GM19328 (cell line): ENCODE measurements around the gene CCNG2.
A peak's percentile ranks its signal among the peaks of the same experiment; 100 is the strongest.

Experiments used
- ATAC-seq: cut with Tn5 transposase; IDR thresholded peaks from one replicate; pipeline ENCODE4 v1.9.1; 2021; ENCODE audit warnings: mild to moderate bottlenecking, moderate library complexity; ENCODE audit not compliant: unreplicated experiment

Gene CCNG2

GRCh38 chr4:77146186-77147078 is 10.6 kb upstream of the CCNG2 start:
- ATAC-seq: peak; percentile 26

DNA sequence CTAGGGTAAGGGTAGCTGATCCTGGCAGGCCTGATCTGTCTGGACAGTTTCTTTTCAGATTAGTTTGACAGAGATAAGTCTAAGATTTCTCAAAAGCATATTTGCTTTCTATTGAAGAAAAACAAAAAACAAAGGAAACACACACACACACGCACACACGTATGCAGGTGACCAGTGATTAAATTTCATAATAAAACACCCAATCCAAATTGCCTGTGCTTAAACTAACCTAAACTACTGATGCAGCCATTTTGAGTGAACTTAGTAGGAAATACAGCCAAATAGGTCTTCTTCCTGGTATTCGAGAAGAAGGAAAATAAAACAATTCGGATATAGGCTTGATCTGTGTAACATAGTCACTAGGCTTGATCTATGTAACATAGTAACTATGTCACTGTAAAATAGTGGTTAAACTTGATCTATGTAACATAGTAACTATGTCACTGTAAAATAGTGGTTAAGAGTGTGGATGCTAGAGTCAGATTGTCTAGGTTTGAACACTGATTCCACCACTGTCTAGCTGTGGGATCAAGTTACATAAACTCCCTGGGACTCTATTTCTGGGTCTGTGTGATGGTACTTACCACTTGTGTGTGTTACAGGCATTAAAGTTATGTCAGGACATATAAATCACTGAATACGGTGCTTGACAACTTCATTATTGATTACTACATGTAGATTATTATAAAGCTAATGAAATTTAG is 9.8 kb upstream of the CCNG2 start:
- ATAC-seq: no peak

- no peak for ATAC-seq
Measured at GRCh38 chr4:77148078-77148477, 8.9 kb upstream of the CCNG2 start.

DNA sequence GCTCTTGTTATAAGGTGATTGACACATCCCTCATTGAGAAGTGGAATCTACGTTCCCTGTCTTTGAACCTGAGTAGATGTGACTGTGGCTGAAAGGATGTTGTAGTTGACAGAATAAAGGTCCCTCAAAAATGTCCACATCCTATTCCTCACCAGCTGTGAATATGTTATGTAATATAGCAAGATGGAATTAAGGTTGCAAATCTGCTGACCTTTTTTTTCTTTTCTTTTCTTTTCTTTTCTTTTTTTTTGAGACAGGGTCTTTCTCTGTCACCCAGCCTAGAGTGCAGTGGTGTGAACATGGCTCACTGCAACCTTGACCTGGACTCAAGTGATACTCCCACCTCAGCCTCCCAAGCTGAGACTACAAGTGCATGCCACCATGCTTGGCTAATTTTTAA is 7.2 kb upstream of the CCNG2 start:
- no peak for ATAC-seq

GRCh38 chr4:77151241-77151640 is 5.8 kb upstream of the CCNG2 start:
- ATAC-seq: no peak

- no peak for ATAC-seq
Measured at GRCh38 chr4:77152421-77152820, 4.6 kb upstream of the CCNG2 start.

DNA sequence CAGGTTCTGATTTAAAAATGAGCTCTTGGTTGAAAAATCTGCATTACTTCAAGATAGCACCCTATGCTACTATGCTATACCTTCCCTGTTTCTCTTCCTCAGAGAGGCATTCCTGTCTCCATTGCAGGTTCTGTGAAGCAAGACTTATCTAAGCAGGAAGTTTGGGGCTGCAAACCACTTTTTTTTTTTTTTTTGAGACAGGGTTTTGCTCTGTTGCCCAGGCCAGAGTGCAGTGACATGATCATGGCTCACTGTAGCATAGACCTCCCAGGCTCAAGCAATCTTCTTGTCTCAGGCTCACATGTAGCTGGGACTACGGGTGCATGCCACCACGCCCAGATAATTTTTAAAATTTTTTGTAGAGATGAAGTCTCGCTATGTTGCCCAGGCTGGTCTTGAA is 4.0 kb upstream of the CCNG2 start:
- ATAC-seq: no peak

DNA sequence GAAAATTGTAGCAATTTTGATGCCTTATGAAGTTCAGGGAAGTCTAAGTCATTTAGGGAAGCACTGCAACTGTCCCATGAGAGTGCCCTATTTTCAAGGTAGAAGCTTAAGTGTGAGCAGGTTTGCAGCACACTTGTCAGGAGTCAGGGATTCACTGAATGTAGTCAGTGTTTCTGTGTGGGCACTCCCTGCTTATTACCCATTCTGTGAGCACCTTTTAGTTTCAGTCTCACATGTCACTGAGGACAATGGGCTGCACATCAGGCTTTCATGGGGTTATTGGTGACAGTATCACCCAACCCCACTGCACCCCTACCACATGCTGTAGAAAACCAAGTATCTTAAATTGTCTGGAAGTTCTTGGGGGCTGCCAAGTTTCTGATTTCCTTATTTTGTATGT is 2.9 kb upstream of the CCNG2 start:
- ATAC-seq: no peak

DNA sequence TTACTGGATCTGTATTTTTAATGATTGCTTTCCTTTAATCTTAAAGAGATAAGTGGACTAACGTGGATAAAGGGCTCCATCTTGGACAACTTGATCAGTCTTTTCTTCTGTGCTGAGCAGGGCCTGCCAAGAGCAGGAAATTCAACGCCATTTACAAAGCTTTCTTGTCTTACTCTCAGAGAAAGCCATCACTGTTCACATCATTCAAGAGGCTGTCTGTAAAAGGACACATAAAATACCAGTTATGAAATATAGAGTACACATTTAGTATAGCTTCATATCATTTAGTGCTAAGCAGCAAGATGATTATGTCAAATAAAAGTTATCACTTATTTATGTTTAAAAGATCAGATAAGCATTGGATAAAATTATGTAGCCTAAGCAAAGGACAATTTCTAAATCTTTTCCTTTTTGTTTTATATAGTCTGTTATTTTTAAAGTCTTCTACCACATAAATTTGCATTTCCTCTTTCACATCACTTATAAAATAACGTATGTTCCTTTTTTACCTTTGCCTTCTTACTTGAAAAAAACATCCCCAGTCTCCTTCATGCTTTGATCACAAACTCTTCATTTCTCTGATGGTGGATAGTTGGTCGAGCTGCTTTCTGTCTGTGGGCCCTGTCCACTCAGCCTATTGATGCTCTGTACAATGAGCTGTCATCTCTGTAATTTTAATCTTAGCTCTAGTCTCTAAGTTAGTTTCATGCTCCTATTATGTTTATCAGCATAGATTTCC is 2.1 kb upstream of the CCNG2 start:
- no peak for ATAC-seq

DNA sequence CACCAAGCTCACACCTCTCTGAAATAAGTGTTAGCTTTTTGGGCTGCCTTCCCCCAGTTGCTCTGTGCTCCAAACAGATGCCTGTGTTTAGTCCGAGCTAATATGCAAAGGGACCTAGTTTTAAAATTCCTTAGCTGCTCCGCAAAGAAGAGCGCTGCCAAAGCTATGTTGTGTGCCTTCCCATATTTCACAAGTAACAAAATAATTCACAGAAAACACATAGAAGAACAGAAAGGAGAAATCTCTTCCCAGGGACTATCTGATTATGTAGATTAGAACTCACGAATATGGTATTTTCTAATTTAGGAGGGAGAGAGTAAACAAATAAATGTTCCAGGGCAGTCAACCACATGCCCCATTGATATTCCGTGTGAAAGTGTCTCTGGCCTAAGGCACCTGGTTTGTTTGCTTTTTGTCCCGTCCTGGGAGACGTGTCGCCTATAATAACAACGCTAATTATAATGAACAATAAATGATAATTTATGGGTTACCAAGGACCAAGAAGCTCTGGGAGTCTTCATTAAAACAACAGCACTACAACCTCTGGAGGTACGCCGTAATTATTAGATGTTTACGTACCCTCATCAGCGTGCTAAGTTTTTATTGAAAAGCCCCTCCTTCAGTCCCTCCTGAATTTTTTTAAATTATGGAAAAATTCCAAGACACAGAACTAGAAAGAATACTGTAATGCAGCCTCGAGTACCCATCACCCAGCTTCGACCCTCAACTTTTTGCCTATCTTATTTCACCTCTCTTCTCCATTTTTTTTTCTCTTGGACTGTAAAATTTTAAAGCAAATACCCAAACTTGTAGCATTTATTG is 1.2 kb upstream of the CCNG2 start:
- no peak for ATAC-seq

- ATAC-seq: peak; percentile 83
Measured at GRCh38 chr4:77156533-77156911, 485 bp upstream of the CCNG2 start.

DNA sequence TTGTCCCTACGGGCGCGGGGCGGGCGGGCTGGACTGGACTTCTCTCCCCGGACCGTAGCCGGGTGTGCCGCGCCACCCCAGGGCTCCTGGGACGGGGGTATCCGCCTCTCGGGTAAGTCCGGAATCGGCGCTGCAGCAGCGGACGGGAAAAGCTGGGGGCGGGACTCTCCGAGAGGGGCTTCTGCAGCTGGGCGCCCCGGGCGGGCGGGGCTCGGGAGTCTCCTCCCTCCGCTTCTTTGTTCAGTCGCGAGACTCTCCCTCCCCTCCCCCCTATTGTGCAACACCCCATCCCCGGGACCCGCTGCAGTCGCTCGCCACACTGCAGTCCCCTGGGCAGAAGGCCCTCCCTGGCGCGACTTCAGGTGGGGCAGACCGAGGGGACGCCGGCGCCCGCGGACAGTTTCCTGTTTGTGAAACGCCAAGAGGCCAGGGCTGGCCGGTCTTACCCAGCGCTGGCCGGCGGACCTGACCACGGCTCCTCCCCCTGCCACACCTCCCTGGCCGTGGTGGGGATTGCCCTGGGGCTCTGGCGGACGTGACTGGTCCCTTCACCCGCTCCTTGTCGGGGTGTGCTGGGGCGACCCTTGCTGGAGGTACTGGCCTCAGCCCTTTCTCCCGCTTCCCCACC is 966 bp downstream of the CCNG2 start:
- ATAC-seq: peak; percentile 33

DNA sequence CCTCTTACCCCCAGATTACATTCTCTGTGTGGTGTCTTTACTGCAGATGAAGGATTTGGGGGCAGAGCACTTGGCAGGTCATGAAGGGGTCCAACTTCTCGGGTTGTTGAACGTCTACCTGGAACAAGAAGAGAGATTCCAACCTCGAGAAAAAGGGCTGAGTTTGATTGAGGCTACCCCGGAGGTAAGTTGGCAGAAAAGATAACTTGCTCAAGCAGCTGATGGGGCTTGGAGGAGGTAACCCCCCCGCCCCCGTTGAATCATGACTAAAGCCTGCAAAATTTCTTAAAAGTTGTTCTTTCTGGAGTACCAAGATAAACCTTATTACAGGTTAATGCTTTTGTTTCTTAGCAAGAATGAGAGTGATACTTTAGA is 1.5 kb downstream of the CCNG2 start:
- no peak for ATAC-seq

GRCh38 chr4:77159806-77160205 is 2.8 kb downstream of the CCNG2 start:
- ATAC-seq: no peak

DNA sequence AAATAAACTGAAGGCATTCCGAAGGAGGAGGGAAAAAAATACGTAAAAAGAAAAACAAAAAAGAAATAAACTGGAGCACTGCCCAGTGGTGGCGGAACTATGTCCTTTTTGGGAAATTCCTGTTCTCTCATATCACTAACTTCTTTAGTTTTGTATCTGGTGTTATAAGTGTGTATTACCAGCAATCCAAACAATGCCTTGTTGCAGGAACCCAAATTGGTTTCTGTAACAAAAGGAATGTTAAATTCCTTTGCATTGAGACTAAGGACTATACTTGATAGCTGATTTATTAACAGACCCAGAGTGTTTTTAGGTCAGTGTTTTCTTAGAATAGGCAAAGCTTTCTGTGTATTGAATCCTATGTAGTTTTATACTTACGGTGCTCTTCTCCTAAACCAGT is 6.6 kb downstream of the CCNG2 start:
- no peak for ATAC-seq

- no peak for ATAC-seq
Measured at GRCh38 chr4:77167173-77167572, 10.2 kb downstream of the CCNG2 start.

DNA sequence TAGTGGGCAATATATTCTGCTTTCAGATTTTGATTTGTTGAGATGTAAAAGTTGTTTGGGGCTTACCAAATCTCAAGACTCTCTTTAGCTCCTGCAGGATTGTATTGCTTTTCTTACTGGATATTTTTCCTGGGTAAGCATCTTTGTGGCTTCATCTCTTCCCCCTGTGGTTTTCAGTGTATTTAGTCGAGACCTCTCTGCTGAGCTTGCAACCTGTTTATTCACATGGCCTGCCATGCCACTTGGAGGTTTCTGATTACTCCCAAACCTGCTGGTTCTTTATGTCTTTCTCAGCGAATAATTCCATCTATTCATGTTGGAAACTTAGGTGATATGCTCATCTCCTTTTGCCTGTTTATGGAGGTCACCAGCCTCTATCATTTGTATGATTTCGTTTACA is 10.9 kb downstream of the CCNG2 start:
- ATAC-seq: no peak

DNA sequence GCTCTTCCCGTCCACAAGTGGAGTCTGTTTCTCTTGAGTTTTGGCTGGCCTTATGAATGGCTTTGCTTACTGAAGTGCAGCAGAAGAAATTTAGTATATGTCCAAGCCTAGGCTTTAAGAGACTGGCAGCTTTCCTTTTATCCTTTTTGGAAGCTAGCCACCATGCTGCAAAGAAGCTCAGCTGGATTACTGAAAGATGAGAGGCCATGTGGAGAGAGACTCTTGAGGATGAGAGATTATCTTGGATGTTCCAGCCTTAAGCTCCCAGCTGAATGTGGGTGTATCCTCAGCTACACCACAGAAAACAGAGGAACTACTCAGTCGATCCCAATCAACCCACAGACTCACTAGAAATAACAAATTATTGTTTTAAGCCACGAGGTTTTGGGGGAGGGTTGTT is 12.5 kb downstream of the CCNG2 start:
- ATAC-seq: no peak

- ATAC-seq: no peak
Measured at GRCh38 chr4:77170926-77171325, 13.9 kb downstream of the CCNG2 start.

GRCh38 chr4:77172336-77172735 is 15.3 kb downstream of the CCNG2 start:
- ATAC-seq: no peak
